ENCODE measurements around the gene DPPA2.
"Not testable (repeated sequence)": the region's sequence is repeated elsewhere in the genome, so short reads cannot be mapped to it uniquely, and the experiment has no call there.

The DPPA2 gene

GRCh38 chr3:109316162-109316730 lies at the start of gene DPPA2:
DPPA2 (minus strand) TSS chr3:109316517; CDS start chr3:109314542, 1,975 bp downstream.
- DNase-seq (ENCODE audit: low read depth in 2 of 2): no peak

GRCh38 chr3:109364088-109364487 lies 47.8 kb upstream of the DPPA2 start:
- DNase-seq (ENCODE audit: low read depth in 2 of 2): no peak

GRCh38 chr3:109363634-109364033 lies 47.3 kb upstream of the DPPA2 start:
- DNase-seq (ENCODE audit: low read depth in 2 of 2): no peak

- DNase-seq (ENCODE audit: low read depth in 2 of 2): no peak
These were observed 46.5 kb upstream of the DPPA2 start for GRCh38 chr3:109362823-109363222.

GRCh38 chr3:109358809-109359208 lies 42.5 kb upstream of the DPPA2 start:
- DNase-seq (ENCODE audit: low read depth in 2 of 2): not testable (repeated sequence)

- DNase-seq (ENCODE audit: low read depth in 2 of 2): no peak
These were observed 40.3 kb upstream of the DPPA2 start for GRCh38 chr3:109356442-109357155.

GRCh38 chr3:109355625-109356441 lies 39.5 kb upstream of the DPPA2 start:
- no peak for DNase-seq (ENCODE audit: low read depth in 2 of 2)

- DNase-seq (ENCODE audit: low read depth in 2 of 2): no peak
These were observed 36.7 kb upstream of the DPPA2 start for GRCh38 chr3:109353057-109353456.

- no peak for DNase-seq (ENCODE audit: low read depth in 2 of 2)
These were observed 34.9 kb upstream of the DPPA2 start for GRCh38 chr3:109351231-109351630.

GRCh38 chr3:109346770-109347295 lies 30.5 kb upstream of the DPPA2 start:
- no peak for DNase-seq (ENCODE audit: low read depth in 2 of 2)

GRCh38 chr3:109346099-109346498 lies 29.8 kb upstream of the DPPA2 start:
- no peak for DNase-seq (ENCODE audit: low read depth in 2 of 2)

- DNase-seq (ENCODE audit: low read depth in 2 of 2): no peak
These were observed 23.7 kb upstream of the DPPA2 start for GRCh38 chr3:109339714-109340648.

- no peak for DNase-seq (ENCODE audit: low read depth in 2 of 2)
These were observed 22.9 kb upstream of the DPPA2 start for GRCh38 chr3:109339197-109339596.

- no peak for DNase-seq (ENCODE audit: low read depth in 2 of 2)
These were observed 22.0 kb upstream of the DPPA2 start for GRCh38 chr3:109338322-109338721.

GRCh38 chr3:109337393-109337792 lies 21.1 kb upstream of the DPPA2 start, which contains the start of gene DPPA4:
DPPA4 (minus strand) TSS chr3:109337546; CDS start chr3:109337517, 29 bp downstream.
- no peak for DNase-seq (ENCODE audit: low read depth in 2 of 2)

GRCh38 chr3:109336291-109336861 lies 20.1 kb upstream of the DPPA2 start:
- peak in 1 of 2 donors; percentile 3 for DNase-seq (ENCODE audit: low read depth in 2 of 2)

GRCh38 chr3:109334572-109334971 lies 18.3 kb upstream of the DPPA2 start:
- DNase-seq (ENCODE audit: low read depth in 2 of 2): no peak

GRCh38 chr3:109331692-109332091 lies 15.4 kb upstream of the DPPA2 start:
- DNase-seq (ENCODE audit: low read depth in 2 of 2): no peak

- DNase-seq (ENCODE audit: low read depth in 2 of 2): no peak
These were observed 14.1 kb upstream of the DPPA2 start for GRCh38 chr3:109330405-109330804.

- DNase-seq (ENCODE audit: low read depth in 2 of 2): no peak
These were observed 11.9 kb upstream of the DPPA2 start for GRCh38 chr3:109328202-109328601.

- DNase-seq (ENCODE audit: low read depth in 2 of 2): no peak
These were observed 9.3 kb upstream of the DPPA2 start for GRCh38 chr3:109325657-109326056.
